ENCODE data around the gene RNF166. TPM values are rescaled to one million over a fixed set of nuclear protein-coding genes. Genes with fewer than 3 reads are reported as not detected.

RNF166 gene
- 13.4 and 20.8 TPM in 2 replicates for total RNA-seq

DNA sequence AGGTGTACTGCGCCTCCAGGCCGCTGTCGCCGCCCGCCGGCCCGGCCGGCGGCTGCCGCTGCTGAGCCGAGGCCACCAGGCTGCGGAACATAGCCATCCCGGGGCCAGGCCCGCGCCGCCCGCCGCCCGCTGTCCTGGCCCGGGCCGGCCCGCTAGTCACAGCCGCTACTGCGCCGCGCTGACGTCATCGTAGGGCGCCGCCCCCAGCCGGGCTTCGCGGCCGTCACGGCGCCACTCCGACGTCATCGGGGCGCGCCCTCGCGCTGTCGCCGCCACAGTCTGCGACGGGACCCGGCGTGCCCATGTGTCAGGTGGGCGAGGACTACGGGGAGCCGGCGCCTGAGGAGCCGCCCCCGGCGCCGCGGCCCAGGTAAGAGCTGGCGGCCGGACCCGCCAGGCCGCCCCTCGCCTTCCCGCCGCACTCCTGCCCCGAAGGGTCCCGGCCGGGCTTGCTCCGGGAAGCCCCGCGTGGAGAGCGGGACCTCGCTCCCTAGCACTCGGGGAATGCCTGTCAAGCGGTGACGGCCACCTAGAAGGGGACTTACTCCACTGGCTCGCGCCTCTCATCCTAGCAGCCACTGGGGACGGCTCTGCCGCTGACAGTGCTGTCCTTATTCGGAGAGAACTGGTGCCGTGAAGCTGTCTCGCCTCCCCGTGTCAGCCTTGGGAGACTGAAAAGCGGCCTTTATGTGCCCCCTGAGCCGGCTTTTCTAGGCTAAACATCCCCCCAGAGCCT lies at the start of gene RNF166, which contains the start of gene CTU2:
Gene RNF166 (minus strand): TSS at position 180 of the 736 bp plus-strand sequence. CDS start 83 bp downstream, at position 97.
Gene CTU2 (plus strand): TSS at position 275 of the 736 bp plus-strand sequence. CDS start 28 bp downstream, at position 303.
- peak; percentile 57 for DNase-seq (ENCODE audit: low read depth, low spot score)

- no peak for DNase-seq (ENCODE audit: low read depth, low spot score)
Measured at GRCh38 chr16:88754912-88755744, 48.9 kb upstream of the RNF166 start.

DNA sequence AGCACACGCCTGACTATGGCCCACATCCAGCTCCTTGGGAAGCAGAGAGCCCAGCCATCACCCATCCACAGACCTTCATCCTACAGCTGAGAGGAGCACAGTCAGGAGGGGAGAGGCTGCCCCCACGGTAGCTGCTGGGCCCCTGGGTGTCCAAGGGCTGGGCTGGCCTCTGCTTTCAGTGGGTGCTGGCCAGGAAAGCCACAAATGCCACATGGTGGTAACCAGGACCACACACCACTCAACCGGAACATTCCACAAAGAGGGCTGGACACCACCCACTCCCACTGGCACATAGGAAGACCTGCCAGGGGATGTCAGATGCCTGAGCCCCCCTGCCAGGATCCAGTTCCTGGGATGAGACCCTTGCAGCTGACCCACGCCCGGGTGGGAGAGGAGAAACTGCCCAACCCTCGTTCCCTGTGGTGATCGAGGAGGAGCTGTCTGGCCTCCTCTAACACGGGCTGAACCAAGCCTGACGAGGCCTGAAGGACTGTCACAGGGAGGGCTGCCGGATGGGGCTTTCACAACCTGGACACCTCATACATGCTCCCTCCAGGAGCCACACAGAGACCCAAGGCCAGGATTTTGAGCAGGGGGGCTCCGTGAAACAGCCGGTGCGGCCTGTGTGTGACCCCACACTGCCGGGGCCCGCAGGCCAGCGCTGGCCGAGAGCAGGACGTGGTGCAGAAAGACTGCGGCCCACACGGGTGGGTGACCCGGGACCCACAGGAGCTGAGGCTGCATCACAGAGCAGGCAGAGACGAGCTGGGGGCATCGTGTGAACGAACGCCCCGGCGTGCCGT lies 48.1 kb upstream of the RNF166 start:
- no peak for DNase-seq (ENCODE audit: low read depth, low spot score)

DNA sequence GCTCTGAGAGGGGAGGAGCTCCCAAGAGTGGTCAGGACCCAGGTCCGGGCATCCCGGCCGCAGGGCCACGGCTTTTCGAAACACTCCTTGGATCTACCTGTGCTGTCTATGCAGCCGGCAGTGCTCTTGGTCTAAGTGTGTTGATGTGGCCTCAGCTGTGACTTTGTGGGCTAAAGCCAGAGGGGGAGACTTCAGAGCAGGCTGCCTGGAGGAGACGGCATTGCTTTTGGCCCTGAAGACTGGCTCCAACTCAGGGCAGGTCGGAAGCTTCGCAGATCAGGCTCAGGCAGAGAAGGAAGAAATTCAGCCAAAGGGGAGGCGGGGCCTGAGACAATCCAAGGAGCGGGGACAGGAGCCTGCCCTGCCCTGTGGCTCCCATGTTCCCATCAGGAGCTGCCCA lies 47.4 kb upstream of the RNF166 start:
- DNase-seq (ENCODE audit: low read depth, low spot score) = no peak

GRCh38 chr16:88753191-88753590 lies 47.0 kb upstream of the RNF166 start:
- DNase-seq (ENCODE audit: low read depth, low spot score) = no peak

DNA sequence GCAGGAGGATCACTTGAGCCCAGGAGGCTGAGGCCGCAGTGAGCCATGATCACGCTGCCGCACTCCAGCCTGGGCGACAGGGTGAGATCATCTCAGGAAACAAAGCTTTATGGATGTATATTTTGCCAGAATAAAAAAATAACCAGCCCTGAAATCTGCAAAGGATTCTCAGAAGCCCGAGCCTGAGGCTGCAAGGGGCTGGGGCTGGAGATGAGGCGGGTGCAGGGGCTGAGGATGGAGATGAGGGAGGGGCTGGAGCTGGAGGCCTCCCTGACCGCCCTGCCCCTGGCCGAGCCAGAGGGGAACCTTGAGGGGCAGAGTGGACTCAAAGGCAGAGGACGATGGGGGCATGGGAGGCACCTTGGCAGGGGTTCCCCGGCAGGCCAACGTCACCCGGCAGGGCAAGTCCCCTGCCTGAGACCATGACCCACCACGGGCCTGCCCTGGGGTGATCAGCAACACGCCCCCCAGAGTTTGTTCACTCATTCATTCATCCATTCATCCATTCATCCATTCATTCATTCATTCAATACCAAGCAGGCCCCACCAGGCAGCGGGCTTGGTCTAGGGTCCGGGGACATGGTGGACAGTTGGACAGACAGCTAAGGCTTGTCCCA lies 46.3 kb upstream of the RNF166 start:
- DNase-seq (ENCODE audit: low read depth, low spot score) = no peak

GRCh38 chr16:88750854-88751253 lies 44.6 kb upstream of the RNF166 start:
- DNase-seq (ENCODE audit: low read depth, low spot score) = no peak

DNA sequence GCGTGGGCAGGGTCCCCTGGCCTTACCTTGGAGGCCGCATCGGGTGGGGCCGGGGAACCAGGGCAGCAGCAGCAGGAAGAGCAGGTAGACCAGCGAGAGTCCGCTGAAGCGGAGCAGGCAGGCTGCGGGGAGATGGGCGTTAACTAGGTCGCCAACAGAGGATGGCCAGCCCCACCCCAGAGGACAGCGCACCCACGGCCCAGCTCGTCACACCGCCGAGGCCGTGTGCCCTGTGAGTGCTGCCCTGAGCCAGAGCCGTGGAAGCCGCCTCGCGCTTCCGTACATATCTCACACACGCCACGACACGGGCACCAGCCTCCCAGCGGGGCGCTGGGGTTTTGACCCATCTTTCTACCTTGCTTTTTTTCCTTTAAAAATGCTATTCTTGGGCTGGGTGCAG lies 43.1 kb upstream of the RNF166 start:
- no peak for DNase-seq (ENCODE audit: low read depth, low spot score)

GRCh38 chr16:88748364-88748763 lies 42.2 kb upstream of the RNF166 start:
- DNase-seq (ENCODE audit: low read depth, low spot score) = no peak

DNA sequence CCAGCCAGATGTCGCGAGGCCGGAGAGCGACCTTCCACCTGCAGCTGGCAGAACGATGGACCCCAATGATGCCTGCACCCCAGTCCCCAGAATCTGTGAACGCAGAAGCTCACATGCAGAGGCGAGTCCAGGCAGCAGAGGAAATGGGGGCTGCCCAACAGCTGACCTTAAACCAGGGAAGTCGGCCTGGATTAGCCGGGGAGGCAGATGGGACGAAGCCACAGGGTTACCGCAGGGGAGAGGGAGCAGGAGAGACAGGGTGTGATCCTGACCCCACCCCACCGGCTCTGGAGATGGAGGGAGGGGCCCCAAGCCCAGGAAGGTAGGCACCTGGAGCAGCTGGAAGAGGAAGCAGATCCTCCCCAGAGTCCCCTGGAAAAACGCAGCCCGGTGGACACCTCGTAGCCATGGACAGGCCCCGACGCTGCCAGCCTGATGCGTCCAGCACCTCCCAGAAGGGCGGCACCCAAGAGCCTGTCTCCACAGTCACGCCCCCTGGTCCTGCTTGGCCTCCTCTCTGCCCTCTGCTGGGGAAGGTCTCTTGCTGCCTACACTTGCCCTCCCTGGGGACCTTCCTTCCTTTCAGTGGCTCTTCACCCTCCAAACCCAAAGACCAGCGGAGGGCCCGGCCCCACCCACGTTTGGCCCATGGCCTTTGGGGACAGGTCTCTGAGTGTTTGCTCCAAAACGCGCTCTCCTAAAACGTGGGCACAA lies 41.5 kb upstream of the RNF166 start:
- DNase-seq (ENCODE audit: low read depth, low spot score) = no peak

DNA sequence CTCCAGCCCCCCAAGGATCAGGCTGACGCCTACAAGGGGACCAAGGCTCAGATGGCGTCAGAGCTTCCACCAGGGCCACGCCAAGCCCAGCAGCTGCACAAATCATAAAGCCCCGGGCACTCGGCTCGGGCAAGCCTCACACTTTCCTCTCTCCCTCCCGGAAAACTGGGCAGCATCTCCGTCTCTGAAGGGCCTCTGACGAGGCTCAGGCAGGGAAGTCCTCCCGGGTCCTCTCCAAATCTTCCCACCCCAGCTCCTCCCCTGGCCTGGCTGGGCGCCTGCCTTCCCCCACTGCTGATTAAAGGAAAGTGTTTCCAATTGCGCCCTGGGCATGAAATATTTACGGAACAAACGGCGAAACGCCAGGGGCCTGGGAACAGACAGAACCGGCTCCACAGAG lies 40.3 kb upstream of the RNF166 start:
- no peak for DNase-seq (ENCODE audit: low read depth, low spot score)

GRCh38 chr16:88744577-88745521 lies 38.6 kb upstream of the RNF166 start:
- DNase-seq (ENCODE audit: low read depth, low spot score) = no peak

DNA sequence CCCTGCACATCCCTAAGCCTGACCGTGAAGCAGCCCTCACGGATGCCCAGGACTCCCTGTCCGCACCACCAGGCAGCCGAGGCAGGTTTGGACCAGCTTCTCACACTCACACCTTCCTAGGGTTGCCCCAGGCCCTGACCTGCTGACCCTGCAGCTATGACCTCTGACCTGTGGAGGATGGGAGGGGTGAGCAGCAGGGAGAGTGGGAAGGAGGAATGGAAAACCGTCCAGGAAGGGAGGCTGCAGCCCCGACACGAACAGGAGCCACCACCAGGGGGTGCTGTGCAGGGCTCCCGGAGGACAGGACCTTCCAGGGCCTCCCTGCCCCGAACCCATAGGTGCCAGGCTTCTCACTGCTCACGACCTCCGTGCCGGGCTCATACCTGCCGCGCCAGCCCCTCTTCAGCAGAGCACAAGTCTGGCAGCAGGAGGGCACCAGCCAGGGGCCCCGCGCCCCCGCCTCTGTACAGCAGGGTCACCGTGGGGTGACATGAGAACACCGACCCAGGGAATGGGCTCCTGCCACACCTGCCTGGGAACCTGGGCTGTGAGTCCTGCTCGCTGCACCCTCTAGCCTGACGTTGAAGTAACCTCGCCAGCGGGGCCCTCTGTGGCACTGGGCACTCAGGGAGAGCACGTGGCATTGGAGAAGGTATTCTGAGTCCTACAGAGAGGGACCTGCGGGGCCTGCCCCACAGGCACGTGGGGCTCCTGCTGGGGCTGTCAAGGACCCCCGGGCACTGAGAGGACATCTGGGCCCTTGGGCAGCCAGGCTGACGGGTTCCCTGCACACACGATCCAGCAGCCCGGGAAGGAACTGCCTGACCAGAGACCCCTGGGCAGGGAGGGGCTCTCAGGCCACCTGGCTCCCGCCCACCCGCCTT lies 37.7 kb upstream of the RNF166 start:
- DNase-seq (ENCODE audit: low read depth, low spot score) = peak; percentile 20

- no peak for DNase-seq (ENCODE audit: low read depth, low spot score)
Measured at GRCh38 chr16:88742896-88743605, 36.8 kb upstream of the RNF166 start.

GRCh38 chr16:88741368-88741767 lies 35.2 kb upstream of the RNF166 start:
- no peak for DNase-seq (ENCODE audit: low read depth, low spot score)

DNA sequence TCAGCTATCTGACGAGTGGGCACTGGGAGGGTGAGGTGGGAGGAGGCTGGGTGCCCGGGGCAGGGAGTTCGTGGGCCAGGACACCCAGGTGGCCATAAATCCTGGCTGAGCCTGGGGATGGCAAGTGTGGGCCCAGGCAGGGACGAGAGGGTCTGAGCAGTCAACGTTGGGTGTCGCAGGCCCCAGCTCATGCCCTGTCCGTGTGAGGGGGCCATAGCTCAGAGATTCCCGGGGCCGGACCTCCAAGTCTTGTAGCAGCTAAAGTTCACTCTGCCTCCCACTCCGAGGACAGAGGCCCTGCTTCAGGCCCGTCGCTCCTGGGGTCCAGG lies 34.5 kb upstream of the RNF166 start:
- no peak for DNase-seq (ENCODE audit: low read depth, low spot score)

GRCh38 chr16:88739977-88740726 lies 33.9 kb upstream of the RNF166 start:
- DNase-seq (ENCODE audit: low read depth, low spot score) = no peak
